HG03103 (cell line): ENCODE measurements around the gene RPL13.
"Not testable (repeated sequence)": the region's sequence is repeated elsewhere in the genome, so short reads cannot be mapped to it uniquely, and the experiment has no call there.

Experiments
- ATAC-seq: cut with Tn5 transposase; IDR thresholded peaks from one replicate; pipeline ENCODE4 v1.9.1; 2021; ENCODE audit warnings: low read depth; ENCODE audit not compliant: unreplicated experiment

The RPL13 gene

GRCh38 chr16:89575247-89576152, 15.0 kb downstream of the RPL13 start, which contains the start of gene CPNE7:
Gene CPNE7, plus strand, starts transcription at chr16:89575758. Its CDS starts 140 bp downstream, at chr16:89575898.
- ATAC-seq = peak; percentile 25

- no peak for ATAC-seq
These were observed 15.9 kb downstream of the RPL13 start for GRCh38 chr16:89576153-89577054.

GRCh38 chr16:89577055-89577759, 16.7 kb downstream of the RPL13 start:
- ATAC-seq = no peak

- no peak for ATAC-seq
These were observed 18.9 kb downstream of the RPL13 start for GRCh38 chr16:89579351-89579750.

- no peak for ATAC-seq
These were observed 20.7 kb downstream of the RPL13 start for GRCh38 chr16:89581045-89581695.

GRCh38 chr16:89581861-89582563, 21.5 kb downstream of the RPL13 start:
- ATAC-seq = no peak

GRCh38 chr16:89582614-89583196, 22.2 kb downstream of the RPL13 start:
- no peak for ATAC-seq

GRCh38 chr16:89583197-89583894, 22.9 kb downstream of the RPL13 start:
- no peak for ATAC-seq

GRCh38 chr16:89583895-89584644, 23.6 kb downstream of the RPL13 start:
- no peak for ATAC-seq

- no peak for ATAC-seq
These were observed 24.5 kb downstream of the RPL13 start for GRCh38 chr16:89584768-89585549.

GRCh38 chr16:89586218-89586617, 25.7 kb downstream of the RPL13 start:
- ATAC-seq = no peak

- no peak for ATAC-seq
These were observed 26.4 kb downstream of the RPL13 start for GRCh38 chr16:89586853-89587252.

- ATAC-seq = not testable (repeated sequence)
These were observed 27.2 kb downstream of the RPL13 start for GRCh38 chr16:89587676-89588075.

GRCh38 chr16:89588413-89589109, 28.1 kb downstream of the RPL13 start:
- ATAC-seq = no peak

GRCh38 chr16:89589241-89589926, 28.9 kb downstream of the RPL13 start:
- ATAC-seq = no peak

GRCh38 chr16:89593841-89594240, 33.4 kb downstream of the RPL13 start:
- ATAC-seq = no peak
